Upper lobe of left lung (tissue), 6 donors: ENCODE measurements around the gene ATP9B. TPM values are rescaled to one million over a fixed set of nuclear protein-coding genes. Genes with fewer than 3 reads are reported as not detected.

Experiments used
- ATAC-seq, 2 donors: fragments of 200-7000 bp; cut with Tn5 transposase; one replicate each; pipeline ENCODE4 v1.9.1; 2022; ENCODE audit warnings: mild to moderate bottlenecking in 2 of 2, moderate library complexity in 2 of 2; ENCODE audit not compliant: low FRiP score in 2 of 2
- DNase-seq, 2 donors: peaks; one replicate each; pipeline ENCODE4 v3.0.0-alpha.2; 2019 to 2020
- H3K27ac ChIP-seq, 4 donors: fragments of 200-600 bp; sonication (generic); one replicate each; pipeline ENCODE4 v1.5.1; 2016 to 2019
- H3K27me3 ChIP-seq, 4 donors: fragments of 200-600 bp; sonication (generic); one replicate each; pipeline ENCODE4 v1.5.1; 2017 to 2019
- H3K36me3 ChIP-seq, 4 donors: fragments of 200-600 bp; sonication (generic); one replicate each; pipeline ENCODE4 v1.5.1; 2016 to 2019
- H3K4me1 ChIP-seq, 4 donors: fragments of 200-600 bp; sonication (generic); one replicate each; pipeline ENCODE4 v1.5.1; 2018 to 2019
- H3K4me3 ChIP-seq, 4 donors: fragments of 200-600 bp; sonication (generic); one replicate each; pipeline ENCODE4 v1.5.1; 2017 to 2019; ENCODE audit warnings: mild to moderate bottlenecking in 2 of 4, moderate library complexity in 1 of 4
- H3K9me3 ChIP-seq, 4 donors: fragments of 200-600 bp; sonication (generic); one replicate each; pipeline ENCODE4 v1.5.1; 2018 to 2019
- CTCF ChIP-seq, 6 experiments: fragments of 450-650 bp in 4 of 6; fragments of 200-600 bp in 2 of 6; sonication (generic) in 2 of 6; IDR thresholded peaks; one replicate each; pipeline ENCODE4 v1.5.1; 2016 to 2019; ENCODE audit warnings: antibody characterized with exemption in 6 of 6
- EP300 ChIP-seq, 4 donors: sonication (generic); formaldehyde crosslinking; IDR thresholded peaks; one replicate each; pipeline ENCODE4 v1.5.1; 2017; ENCODE audit warnings: antibody characterized with exemption in 4 of 4, control low read depth in 2 of 4
- POLR2A ChIP-seq, 4 donors: fragments of 450-650 bp; IDR thresholded peaks; one replicate each; pipeline ENCODE4 v1.5.1; 2016 to 2017; ENCODE audit warnings: antibody characterized with exemption in 4 of 4, mild to moderate bottlenecking in 2 of 4
- POLR2AphosphoS5 ChIP-seq, 2 donors: sonication (generic); formaldehyde crosslinking; IDR thresholded peaks; one replicate each; pipeline ENCODE4 v1.5.1; 2017; ENCODE audit warnings: antibody characterized with exemption in 2 of 2
- WGBS, 2 donors: methylation state at CpG; one replicate each; pipeline ENCODE4 v1.1.5; 2017 to 2018; 5-methylcytosine and 5-hydroxymethylcytosine counted together
- total RNA-seq, 6 donors: library from RNA; depleted of rRNA in 4 of 6; stranded (reverse); fragments of >200 nt in 4 of 6; gene quantifications; one replicate each; pipeline versions ENCODE4 v1.1.0 to v1.2.1, GENCODE V29; 2016 to 2021
- donor health status: DM: no; HTN: no; CAD: no; lungs with moderate emphysema.
- donor health status: DM: no; HTN: yes; CAD: no; lungs with severe emphysema.

Gene ATP9B
- total RNA-seq, 6 donors from 2014 or later = 29.8 to 124 (median 49.2) TPM

- Histone ChIP-seq H3K27me3 (no peaks in the 10 kb centered on the region), H3K9me3 (no peaks in the 10 kb centered on the region), H3K36me3 (peaks cover 0 to 21% (median 8%) of the 10 kb centered on the region in 4 donors), H3K27ac (no peak overlapping the region), H3K4me3 (no peak overlapping the region), H3K4me1 (no peaks in the 10 kb centered on the region)
- TF ChIP-seq POLR2AphosphoS5 (IDR thresholded peaks at IDR 0.05) (no peak), CTCF (IDR thresholded peaks at IDR 0.05) (no peak), EP300 (IDR thresholded peaks at IDR 0.05) (no peak), POLR2A (IDR thresholded peaks at IDR 0.05) (no peak)
- no peak for DNase-seq
- no peak for ATAC-seq
- WGBS, 2 donors = 90 to 96% methylated on average over 4 of the region's 4 CpGs
Observed at GRCh38 chr18:79206444-79206843, 137.2 kb downstream of the ATP9B start.

GRCh38 chr18:79208906-79209305, 139.7 kb downstream of the ATP9B start:
- WGBS, 2 donors = 85 to 99% methylated on average over 2 to 5 of the region's 5 CpGs
- no peak for ATAC-seq
- Histone ChIP-seq H3K36me3 (peaks cover 0 to 21% (median 8%) of the 10 kb centered on the region in 4 donors), H3K27ac (no peak overlapping the region), H3K4me1 (no peaks in the 10 kb centered on the region), H3K27me3 (no peaks in the 10 kb centered on the region), H3K9me3 (no peaks in the 10 kb centered on the region), H3K4me3 (no peak overlapping the region)
- TF ChIP-seq EP300 (IDR thresholded peaks at IDR 0.05) (no peak), POLR2A (IDR thresholded peaks at IDR 0.05) (no peak), POLR2AphosphoS5 (IDR thresholded peaks at IDR 0.05) (no peak), CTCF (IDR thresholded peaks at IDR 0.05) (no peak)
- DNase-seq = peak in 1 of 2 donors; percentile 22

DNA sequence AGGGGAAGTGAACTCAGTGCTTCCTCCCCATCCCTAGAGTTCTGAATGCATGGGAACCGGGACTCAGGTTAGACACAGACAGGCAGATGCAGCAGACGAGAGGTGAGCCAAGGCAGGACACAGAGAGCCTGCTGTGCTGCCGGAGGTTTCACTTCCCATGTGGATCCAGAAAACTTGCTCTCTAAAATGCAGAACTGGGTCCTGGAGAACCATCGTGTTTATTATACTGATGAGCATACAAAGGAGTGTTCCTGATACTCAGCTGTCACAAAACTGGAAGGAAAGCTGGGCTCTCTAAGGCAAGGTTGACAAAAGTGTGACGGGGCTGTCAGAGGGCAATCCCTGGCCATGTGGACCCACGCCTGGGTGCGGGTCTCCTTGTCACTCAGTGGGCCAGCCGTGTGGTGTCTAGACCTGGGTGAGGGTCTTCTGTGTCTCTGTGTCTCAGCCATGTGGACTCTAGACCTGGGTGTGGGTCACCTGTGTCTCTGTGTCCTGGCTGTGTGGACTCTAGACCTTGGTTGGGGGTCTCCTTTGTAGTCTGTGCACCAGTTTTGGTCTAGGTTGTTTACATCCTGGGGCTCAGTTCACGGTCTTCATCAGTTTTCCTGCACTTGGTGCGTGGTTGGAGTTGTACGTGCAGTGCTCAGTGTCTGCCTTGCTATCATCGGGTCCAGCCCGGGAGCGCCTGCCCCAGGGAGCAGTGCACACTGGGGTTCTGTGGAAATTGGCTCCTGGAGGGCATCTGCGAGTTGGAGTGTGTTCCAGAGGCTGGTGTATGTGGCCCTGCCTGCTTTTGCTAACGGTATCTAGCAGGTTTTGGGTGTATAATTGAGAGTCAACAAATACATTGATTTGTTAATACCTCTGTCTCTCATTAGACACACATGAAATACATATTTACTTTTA, 141.1 kb downstream of the ATP9B start:
- Histone ChIP-seq H3K27ac (no peak overlapping the region), H3K27me3 (no peaks in the 10 kb centered on the region), H3K4me3 (no peak overlapping the region), H3K4me1 (no peaks in the 10 kb centered on the region), H3K36me3 (peaks cover 0 to 21% (median 8%) of the 10 kb centered on the region in 4 donors), H3K9me3 (no peaks in the 10 kb centered on the region)
- TF ChIP-seq POLR2AphosphoS5 (IDR thresholded peaks at IDR 0.05) = no peak
- TF ChIP-seq CTCF (IDR thresholded peaks at IDR 0.05) = no peak
- no peak for TF ChIP-seq EP300 (IDR thresholded peaks at IDR 0.05)
- TF ChIP-seq POLR2A (IDR thresholded peaks at IDR 0.05) = no peak
- ATAC-seq (peak; percentile 23 to 49), DNase-seq (peak in 1 of 2 donors; percentile 52)
- 92 to 98% methylated on average over 12 to 16 of the region's 16 CpGs for WGBS, 2 donors

- no peak overlapping the region for H3K4me3 ChIP-seq
- H3K27ac ChIP-seq = no peak overlapping the region
- WGBS, 2 donors = 77 to 78% methylated on average over 5 of the region's 5 CpGs
- no peaks in the 10 kb centered on the region for H3K9me3 ChIP-seq
- ATAC-seq = no peak
- H3K36me3 ChIP-seq = peaks cover 0 to 18% (median 7%) of the 10 kb centered on the region in 4 donors
- no peaks in the 10 kb centered on the region for H3K27me3 ChIP-seq
- H3K4me1 ChIP-seq = no peaks in the 10 kb centered on the region
- no peak for DNase-seq
- TF ChIP-seq POLR2AphosphoS5 (IDR thresholded peaks at IDR 0.05) (no peak), CTCF (IDR thresholded peaks at IDR 0.05) (no peak)
Observed at GRCh38 chr18:79211844-79212243, 142.7 kb downstream of the ATP9B start.
